Epidermal melanocyte (primary cell): ENCODE measurements around the gene GRIA1.
"Not testable (repeated sequence)": the region's sequence is repeated elsewhere in the genome, so short reads cannot be mapped to it uniquely, and the experiment has no call there.

Experiments
- DNase-seq: peaks from one replicate; pipeline ENCODE4 v3.0.0; 2011; ENCODE audit warnings: low spot score; ENCODE audit not compliant: insufficient read length

GRIA1 gene

DNA sequence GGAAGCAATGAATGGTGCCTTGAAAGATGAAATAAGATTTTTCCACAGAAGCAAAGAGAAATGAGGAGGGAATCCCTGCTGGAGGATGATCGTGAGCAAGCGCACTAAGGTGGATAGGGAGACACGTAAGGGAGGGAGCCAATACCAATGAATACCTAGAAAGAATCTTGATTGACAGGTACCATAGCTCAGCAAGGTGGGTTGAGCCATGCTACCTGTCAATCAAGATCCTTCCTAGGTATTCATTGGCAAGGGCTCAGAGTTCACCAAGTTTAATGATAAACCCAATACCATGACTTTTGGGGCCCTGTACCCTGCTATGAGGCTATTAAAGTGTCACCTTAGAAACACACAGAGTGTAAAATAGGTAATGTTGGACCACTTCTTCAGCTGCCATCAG, 226.8 kb downstream of the GRIA1 start:
- DNase-seq: no peak

- no peak for DNase-seq
These were observed 228.2 kb downstream of the GRIA1 start for GRCh38 chr5:153718713-153719112.

DNA sequence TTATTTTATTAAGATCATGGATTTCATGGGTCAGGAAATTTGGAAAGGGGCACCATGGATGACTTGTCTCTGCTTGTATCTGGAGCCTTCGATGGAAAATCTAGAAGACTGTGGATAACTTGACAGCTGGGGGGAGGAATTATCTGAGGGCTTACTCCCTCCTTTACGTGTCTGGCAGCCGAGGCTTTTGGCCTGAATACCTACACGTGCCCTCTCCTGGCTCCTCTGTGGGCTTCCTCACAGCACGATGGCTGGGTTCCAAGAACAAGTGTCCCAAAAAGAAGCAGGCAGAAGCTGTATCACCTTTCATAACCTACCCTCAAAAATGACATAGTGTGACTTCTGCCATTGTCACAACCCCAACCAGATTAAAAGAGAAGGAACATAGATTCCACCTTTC, 228.9 kb downstream of the GRIA1 start:
- DNase-seq: no peak

- DNase-seq: not testable (repeated sequence)
These were observed 232.6 kb downstream of the GRIA1 start for GRCh38 chr5:153723022-153723610.

DNA sequence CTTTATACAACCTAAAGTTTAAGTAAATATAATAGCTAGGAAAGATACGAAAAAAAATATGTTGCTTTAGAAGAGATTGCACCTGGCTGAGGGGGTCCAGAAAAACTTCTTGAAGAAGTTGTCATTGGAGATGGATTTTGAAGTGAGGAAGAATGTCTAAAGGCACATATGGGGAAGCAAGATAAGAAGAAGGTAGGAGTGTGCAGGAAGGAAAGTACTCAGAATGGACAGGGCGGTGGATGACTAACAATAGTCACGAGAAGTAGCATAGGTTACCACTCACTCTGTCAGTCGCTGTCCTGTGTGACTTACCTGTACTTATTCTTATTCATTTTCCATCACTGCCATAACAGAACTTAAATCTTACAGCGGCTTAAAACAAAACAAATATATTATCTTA, 251.6 kb downstream of the GRIA1 start:
- no peak for DNase-seq

GRCh38 chr5:153744751-153745150, 254.3 kb downstream of the GRIA1 start:
- DNase-seq: no peak

- no peak for DNase-seq
These were observed 255.4 kb downstream of the GRIA1 start for GRCh38 chr5:153745778-153746395.

- no peak for DNase-seq
These were observed 256.0 kb downstream of the GRIA1 start for GRCh38 chr5:153746440-153746839.

DNA sequence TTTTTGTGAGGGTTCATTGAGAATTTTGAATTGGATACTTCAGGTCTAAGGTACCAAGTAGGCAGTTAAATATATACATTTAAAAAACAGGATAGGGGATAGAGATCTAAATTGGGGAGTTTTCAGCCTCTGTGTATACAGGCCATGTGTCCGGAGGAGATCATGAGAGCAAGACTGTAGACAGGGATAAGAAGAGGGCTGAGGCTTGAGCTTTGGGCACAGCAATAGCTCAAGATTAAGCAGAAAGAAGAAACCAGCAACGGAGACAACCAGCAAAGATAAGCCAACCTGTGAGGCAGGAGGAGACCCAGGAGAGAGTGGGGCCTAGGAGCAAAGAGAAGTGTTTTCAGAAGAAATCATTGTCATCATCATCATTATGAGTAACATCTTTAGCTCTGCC, 258.4 kb downstream of the GRIA1 start:
- no peak for DNase-seq

- no peak for DNase-seq
These were observed 259.5 kb downstream of the GRIA1 start for GRCh38 chr5:153749960-153750359.

- DNase-seq: no peak
These were observed 260.8 kb downstream of the GRIA1 start for GRCh38 chr5:153751251-153751650.

- DNase-seq: no peak
These were observed 262.4 kb downstream of the GRIA1 start for GRCh38 chr5:153752890-153753289.

- DNase-seq: no peak
These were observed 263.4 kb downstream of the GRIA1 start for GRCh38 chr5:153753645-153754432.

GRCh38 chr5:153755913-153756500, 265.5 kb downstream of the GRIA1 start:
- no peak for DNase-seq

DNA sequence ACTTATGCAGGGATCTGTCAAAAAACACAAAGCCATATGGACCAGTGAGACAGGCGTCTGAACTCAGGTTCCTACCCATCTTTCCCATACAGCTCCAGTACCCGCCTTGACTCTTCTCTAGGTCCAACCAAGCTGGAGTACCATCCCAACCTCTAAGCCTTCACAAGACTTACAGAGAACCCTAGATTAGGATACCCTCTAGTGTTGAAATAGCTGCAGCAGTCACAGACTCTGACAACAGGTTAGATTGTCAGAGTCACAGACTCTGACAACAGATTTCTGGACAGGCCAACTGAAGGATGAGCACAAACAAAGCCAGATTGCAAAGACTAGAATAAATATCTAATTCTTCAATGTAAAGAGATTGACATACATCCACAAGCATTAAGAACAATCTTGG, 266.1 kb downstream of the GRIA1 start:
- DNase-seq: no peak

- DNase-seq: no peak
These were observed 275.5 kb downstream of the GRIA1 start for GRCh38 chr5:153765987-153766386.

- DNase-seq: no peak
These were observed 277.0 kb downstream of the GRIA1 start for GRCh38 chr5:153767221-153768188.

DNA sequence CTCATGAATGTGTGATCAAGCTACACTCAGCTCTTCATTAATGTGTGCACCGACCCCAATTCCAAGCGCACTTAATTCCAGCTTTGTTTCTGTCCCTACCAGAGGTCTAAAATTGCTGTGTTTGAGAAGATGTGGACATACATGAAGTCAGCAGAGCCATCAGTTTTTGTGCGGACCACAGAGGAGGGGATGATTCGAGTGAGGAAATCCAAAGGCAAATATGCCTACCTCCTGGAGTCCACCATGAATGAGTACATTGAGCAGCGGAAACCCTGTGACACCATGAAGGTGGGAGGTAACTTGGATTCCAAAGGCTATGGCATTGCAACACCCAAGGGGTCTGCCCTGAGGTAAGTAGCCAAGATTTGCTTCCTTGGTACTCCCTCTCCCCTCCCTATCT, 279.6 kb downstream of the GRIA1 start:
- no peak for DNase-seq

GRCh38 chr5:153774686-153775085, 284.2 kb downstream of the GRIA1 start:
- DNase-seq: no peak

DNA sequence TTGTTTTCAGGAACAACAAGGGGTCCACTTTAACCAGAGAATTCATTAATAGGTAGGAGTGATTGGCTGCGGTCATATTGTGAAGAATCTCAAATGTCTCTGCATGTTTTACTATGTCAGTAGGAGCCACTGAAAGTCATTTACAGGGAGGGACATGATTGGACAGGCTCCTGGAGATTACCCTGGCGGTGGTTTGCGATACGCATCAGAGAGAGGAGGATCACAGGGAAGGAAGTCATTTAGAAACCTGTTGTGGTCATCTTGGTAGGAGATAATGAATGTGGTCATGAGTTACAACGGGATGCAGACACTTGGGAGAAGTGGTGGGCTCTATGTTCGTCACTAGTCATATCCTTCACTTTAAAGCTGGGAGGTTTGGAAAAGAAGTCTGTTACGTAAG, 285.5 kb downstream of the GRIA1 start:
- DNase-seq: no peak
